Tibial artery (tissue), 4 donors: ENCODE results near the gene TP53BP1.

Source experiments
- DNase-seq, 2 donors: peaks; one replicate each; pipeline ENCODE4 v3.0.0-alpha.2; 2019
- H3K27ac ChIP-seq, 2 donors: fragments of 200-600 bp; sonication (generic) in 1 of 2; 1 replicate in 1 of 2; 2 replicates in 1 of 2; pipeline ENCODE4 v1.5.1; 2018 to 2019; ENCODE audit warnings: mild to moderate bottlenecking in 1 of 2
- H3K27me3 ChIP-seq, 2 donors: fragments of 200-600 bp; sonication (generic) in 1 of 2; one replicate each; pipeline versions ENCODE4 v1.5.1 to v1.6.0; 2016 to 2019
- H3K36me3 ChIP-seq, 3 donors: fragments of 200-600 bp; sonication (generic) in 2 of 3; one replicate each; pipeline ENCODE4 v1.5.1; 2016 to 2019; ENCODE audit warnings: mild to moderate bottlenecking in 2 of 3
- H3K4me1 ChIP-seq, 4 donors: fragments of 200-600 bp; sonication (generic) in 2 of 4; 1 replicate in 3 of 4; 2 replicates in 1 of 4; pipeline ENCODE4 v1.5.1; 2016 to 2019
- H3K4me3 ChIP-seq, 2 donors: fragments of 200-600 bp; sonication (generic) in 1 of 2; 1 replicate in 1 of 2; 2 replicates in 1 of 2; pipeline ENCODE4 v1.5.1; 2018 to 2019; ENCODE audit warnings: mild to moderate bottlenecking in 2 of 2
- H3K9me3 ChIP-seq, 3 donors: fragments of 200-600 bp; sonication (generic) in 1 of 3; one replicate each; pipeline ENCODE4 v1.5.1; 2016 to 2019
- intact Hi-C: fragments of 100-400 bp; cut with DNase I; formaldehyde crosslinking; loops from one replicate; pipeline ENCODE4 v1.15.0; 2023; ENCODE audit warnings: low total_unique reads
- TF ChIP-seq, protein P1 (sequence below), 2 experiments: fragments of 200-600 bp in 1 of 2; fragments of 450-650 bp in 1 of 2; IDR thresholded peaks; one replicate each; pipeline ENCODE4 v1.5.1; 2017 to 2019; ENCODE audit warnings: antibody characterized with exemption in 2 of 2, mild to moderate bottlenecking in 1 of 2, moderate library complexity in 1 of 2

TP53BP1 gene

GRCh38 chr15:43526261-43526930, 33.4 kb upstream of the TP53BP1 start:
- peaks cover 0 to 20% (median 0%) of the 10 kb centered on the region in 3 donors for H3K9me3 ChIP-seq
- no peak overlapping the region for H3K4me3 ChIP-seq
- intact Hi-C loops = no loop called here
- H3K4me1 ChIP-seq = no peaks in the 10 kb centered on the region
- no peak overlapping the region for H3K27ac ChIP-seq
- TF ChIP-seq, protein P1, sequence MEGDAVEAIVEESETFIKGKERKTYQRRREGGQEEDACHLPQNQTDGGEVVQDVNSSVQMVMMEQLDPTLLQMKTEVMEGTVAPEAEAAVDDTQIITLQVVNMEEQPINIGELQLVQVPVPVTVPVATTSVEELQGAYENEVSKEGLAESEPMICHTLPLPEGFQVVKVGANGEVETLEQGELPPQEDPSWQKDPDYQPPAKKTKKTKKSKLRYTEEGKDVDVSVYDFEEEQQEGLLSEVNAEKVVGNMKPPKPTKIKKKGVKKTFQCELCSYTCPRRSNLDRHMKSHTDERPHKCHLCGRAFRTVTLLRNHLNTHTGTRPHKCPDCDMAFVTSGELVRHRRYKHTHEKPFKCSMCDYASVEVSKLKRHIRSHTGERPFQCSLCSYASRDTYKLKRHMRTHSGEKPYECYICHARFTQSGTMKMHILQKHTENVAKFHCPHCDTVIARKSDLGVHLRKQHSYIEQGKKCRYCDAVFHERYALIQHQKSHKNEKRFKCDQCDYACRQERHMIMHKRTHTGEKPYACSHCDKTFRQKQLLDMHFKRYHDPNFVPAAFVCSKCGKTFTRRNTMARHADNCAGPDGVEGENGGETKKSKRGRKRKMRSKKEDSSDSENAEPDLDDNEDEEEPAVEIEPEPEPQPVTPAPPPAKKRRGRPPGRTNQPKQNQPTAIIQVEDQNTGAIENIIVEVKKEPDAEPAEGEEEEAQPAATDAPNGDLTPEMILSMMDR (IDR thresholded peaks at IDR 0.05) = no peak
- no peak for DNase-seq
- no peaks in the 10 kb centered on the region for H3K27me3 ChIP-seq
- peaks cover 36 to 71% (median 49%) of the 10 kb centered on the region in 3 donors for H3K36me3 ChIP-seq

- Histone ChIP-seq H3K27ac (no peak overlapping the region), H3K4me3 (no peak overlapping the region), H3K9me3 (peaks cover 0 to 20% (median 0%) of the 10 kb centered on the region in 3 donors), H3K36me3 (peaks cover 45 to 81% (median 62%) of the 10 kb centered on the region in 3 donors), H3K27me3 (no peaks in the 10 kb centered on the region), H3K4me1 (no peaks in the 10 kb centered on the region)
- DNase-seq = no peak
- TF ChIP-seq, protein P1 (IDR thresholded peaks at IDR 0.05) = no peak
- intact Hi-C loops = no loop called here
Measured at GRCh38 chr15:43525131-43525530, 32.2 kb upstream of the TP53BP1 start.

GRCh38 chr15:43524254-43524845, 31.4 kb upstream of the TP53BP1 start:
- peaks cover 0 to 1% (median under 1%) of the 10 kb centered on the region in 4 donors for H3K4me1 ChIP-seq
- peaks cover 45 to 77% (median 57%) of the 10 kb centered on the region in 3 donors for H3K36me3 ChIP-seq
- no peaks in the 10 kb centered on the region for H3K27me3 ChIP-seq
- TF ChIP-seq, protein P1 (IDR thresholded peaks at IDR 0.05) = no peak
- no peak overlapping the region for H3K27ac ChIP-seq
- no peak for DNase-seq
- intact Hi-C loops = no loop called here
- H3K4me3 ChIP-seq = no peak overlapping the region
- H3K9me3 ChIP-seq = peaks cover 0 to 20% (median 0%) of the 10 kb centered on the region in 3 donors

- no peak overlapping the region for H3K27ac ChIP-seq
- H3K9me3 ChIP-seq = peaks cover 0 to 20% (median 0%) of the 10 kb centered on the region in 3 donors
- TF ChIP-seq, protein P1 (IDR thresholded peaks at IDR 0.05) = no peak
- H3K4me1 ChIP-seq = peaks cover 0 to 8% (median 3%) of the 10 kb centered on the region in 4 donors
- intact Hi-C loops = no loop called here
- H3K4me3 ChIP-seq = no peak overlapping the region
- H3K27me3 ChIP-seq = no peaks in the 10 kb centered on the region
- H3K36me3 ChIP-seq = peaks cover 45 to 76% (median 57%) of the 10 kb centered on the region in 3 donors
- DNase-seq = no peak
Measured at GRCh38 chr15:43523646-43524045, 30.7 kb upstream of the TP53BP1 start.

GRCh38 chr15:43522247-43522646, 29.3 kb upstream of the TP53BP1 start:
- Histone ChIP-seq H3K4me1 (peaks cover 0 to 14% (median 6%) of the 10 kb centered on the region in 4 donors), H3K27ac (no peak overlapping the region), H3K4me3 (no peak overlapping the region), H3K27me3 (no peaks in the 10 kb centered on the region), H3K36me3 (peaks cover 45 to 67% (median 57%) of the 10 kb centered on the region in 3 donors), H3K9me3 (peaks cover 0 to 20% (median 0%) of the 10 kb centered on the region in 3 donors)
- intact Hi-C loops = no loop called here
- TF ChIP-seq, protein P1 (IDR thresholded peaks at IDR 0.05) = no peak
- DNase-seq = no peak
